H1 (cell line): ENCODE data around the gene SLC22A23. TPM values are rescaled to one million over a fixed set of nuclear protein-coding genes. Genes with fewer than 3 reads are reported as not detected.

ENCODE experiments used
- CTCF ChIA-PET: fragments of 300-600 bp; sonication (Branson Sonifier 250); formaldehyde crosslinking; loops from one replicate; lab custom pipeline; 2021; ENCODE audit not compliant: partially characterized antibody; lab: Charles Lee
- POLR2A ChIA-PET: fragments of 300-600 bp; sonication (Branson Sonifier 250); formaldehyde crosslinking; loops from one replicate; lab custom pipeline; 2021; ENCODE audit warnings: inconsistent platforms; ENCODE audit not compliant: partially characterized antibody; lab: Charles Lee
- DNase-seq, 2 experiments: peaks; one replicate each; pipeline versions ENCODE4 v3.0.0 to v3.0.0-alpha.2; 2010 to 2022; ENCODE audit warnings: low spot score in 2 of 2, low read depth in 1 of 2, mixed read lengths in 1 of 2
- FAIRE-seq: peaks from 2 replicates; lab custom pipeline; 2011; peaks lifted over from hg19 to GRCh38; lab: Jason Lieb, UNC
- H2AFZ ChIP-seq: 2 replicates; pipeline ENCODE4 v1.8.1; 2012; ENCODE audit warnings: low read length, inconsistent platforms
- H2AK5ac ChIP-seq: 2 replicates; pipeline ENCODE4 v1.6.1; 2013; ENCODE audit warnings: low read depth, low read length
- H2BK120ac ChIP-seq: replicated peaks from 2 replicates; pipeline ENCODE3; 2013; ENCODE audit warnings: low read depth, low read length, inconsistent platforms
- H2BK12ac ChIP-seq: 2 replicates; pipeline ENCODE4 v1.6.1; 2013; ENCODE audit warnings: low read depth, low read length
- H2BK15ac ChIP-seq: 2 replicates; pipeline ENCODE4 v1.6.1; 2013; ENCODE audit warnings: low read length
- H2BK20ac ChIP-seq: 2 replicates; pipeline ENCODE4 v1.6.1; 2013; ENCODE audit warnings: low read length
- H2BK5ac ChIP-seq: 2 replicates; pipeline ENCODE4 v1.6.1; 2013; ENCODE audit warnings: low read depth, low read length
- H3K14ac ChIP-seq: 2 replicates; pipeline ENCODE4 v1.6.1; 2013; ENCODE audit warnings: inconsistent platforms; ENCODE audit not compliant: insufficient read length
- H3K18ac ChIP-seq: 2 replicates; pipeline ENCODE4 v1.6.1; 2013; ENCODE audit warnings: low read length; ENCODE audit errors: extremely low read depth
- H3K23ac ChIP-seq: 2 replicates; pipeline ENCODE4 v1.6.1; 2013; ENCODE audit warnings: inconsistent platforms; ENCODE audit not compliant: insufficient read length
- H3K23me2 ChIP-seq: 2 replicates; pipeline ENCODE4 v1.6.1; 2013; ENCODE audit warnings: low read depth, low read length
- H3K27ac ChIP-seq: 2 replicates; pipeline ENCODE4 v1.6.1; 2011; ENCODE audit warnings: low read depth, low read length, inconsistent platforms
- H3K27me3 ChIP-seq, 4 experiments: replicated peaks in 1 of 4; 1 replicate in 1 of 4; 2 replicates in 3 of 4; pipeline versions ENCODE4 v1.6.1 to v1.8.1; 2011 to 2013; ENCODE audit warnings: low read length in 3 of 4, mild to moderate bottlenecking in 3 of 4, inconsistent platforms in 2 of 4, mixed read lengths in 2 of 4, moderate library complexity in 1 of 4; ENCODE audit not compliant: control insufficient read depth in 3 of 4, insufficient read depth in 3 of 4; ENCODE audit errors: extremely low read depth in 1 of 4
- H3K36me3 ChIP-seq, 4 experiments: 2 replicates each; pipeline versions ENCODE4 v1.6.1 to v1.8.1; 2011 to 2013; ENCODE audit warnings: mild to moderate bottlenecking in 4 of 4, low read length in 3 of 4, moderate library complexity in 2 of 4, control low read depth in 1 of 4, inconsistent platforms in 1 of 4; ENCODE audit not compliant: insufficient read depth in 4 of 4, control insufficient read depth in 2 of 4
- H3K4ac ChIP-seq: replicated peaks from 2 replicates; pipeline ENCODE3; 2013; ENCODE audit warnings: low read length, low read depth, mixed read lengths, inconsistent platforms; ENCODE audit not compliant: insufficient read length
- H3K4me1 ChIP-seq, 4 experiments: replicated peaks in 1 of 4; 1 replicate in 1 of 4; 2 replicates in 3 of 4; pipeline versions ENCODE4 v1.6.1 to v1.8.1; 2011 to 2013; ENCODE audit warnings: low read length in 3 of 4, inconsistent platforms in 2 of 4, mixed read lengths in 1 of 4; ENCODE audit not compliant: insufficient read depth in 4 of 4, control insufficient read depth in 3 of 4
- H3K4me2 ChIP-seq, 2 experiments: 2 replicates each; pipeline versions ENCODE4 v1.6.1 to v1.8.1; 2011 to 2013; ENCODE audit warnings: low read depth in 2 of 2, low read length in 2 of 2, control low read depth in 1 of 2, inconsistent platforms in 1 of 2, mild to moderate bottlenecking in 1 of 2; ENCODE audit not compliant: insufficient read depth in 1 of 2
- H3K4me3 ChIP-seq, 4 experiments: fragments of 200-600, 300-600 bp in 1 of 4; sonication (generic), shearing (Covaris generic), sonication (Bioruptor Twin) in 1 of 4; 2 replicates each; pipeline versions ENCODE4 v1.5.1 to v1.8.1; 2011 to 2016; ENCODE audit warnings: low read length in 4 of 4, low read depth in 3 of 4, control low read depth in 2 of 4, inconsistent platforms in 2 of 4, mild to moderate bottlenecking in 2 of 4, mixed read lengths in 1 of 4, moderate library complexity in 1 of 4; ENCODE audit not compliant: insufficient read depth in 2 of 4; ENCODE audit errors: extremely low read depth in 1 of 4
- H3K56ac ChIP-seq: replicated peaks from 2 replicates; pipeline ENCODE3; 2013; ENCODE audit warnings: low read depth, mild to moderate bottlenecking, mixed read lengths, low read length, inconsistent platforms; ENCODE audit not compliant: insufficient read length
- H3K79me1 ChIP-seq: 2 replicates; pipeline ENCODE4 v1.6.1; 2013; ENCODE audit warnings: low read depth, low read length, control low read depth
- H3K79me2 ChIP-seq, 2 experiments: 2 replicates each; pipeline versions ENCODE4 v1.6.1 to v1.8.1; 2012 to 2013; ENCODE audit warnings: low read length in 2 of 2, mild to moderate bottlenecking in 2 of 2, inconsistent platforms in 1 of 2; ENCODE audit not compliant: insufficient read depth in 2 of 2, control insufficient read depth in 1 of 2
- H3K9ac ChIP-seq, 4 experiments: replicated peaks in 1 of 4; 1 replicate in 1 of 4; 2 replicates in 3 of 4; pipeline versions ENCODE4 v1.6.1 to v1.8.1; 2011 to 2013; ENCODE audit warnings: low read depth in 3 of 4, low read length in 3 of 4, control low read depth in 2 of 4, mild to moderate bottlenecking in 2 of 4, moderate library complexity in 2 of 4, inconsistent platforms in 1 of 4; ENCODE audit errors: extremely low read depth in 1 of 4
- H3K9me3 ChIP-seq, 2 experiments: 2 replicates each; pipeline versions ENCODE4 v1.6.1 to v1.8.1; 2012 to 2013; ENCODE audit warnings: mild to moderate bottlenecking in 2 of 2, moderate library complexity in 2 of 2, control low read depth in 1 of 2, inconsistent platforms in 1 of 2, low read depth in 1 of 2, low read length in 1 of 2, mixed read lengths in 1 of 2; ENCODE audit not compliant: insufficient read depth in 2 of 2
- H4K20me1 ChIP-seq, 2 experiments: replicated peaks in 1 of 2; 2 replicates each; pipeline versions ENCODE3 to v1.8.1; 2011 to 2013; ENCODE audit warnings: inconsistent platforms in 2 of 2, low read length in 2 of 2, mild to moderate bottlenecking in 1 of 2; ENCODE audit not compliant: insufficient read depth in 2 of 2, control insufficient read depth in 1 of 2
- H4K5ac ChIP-seq: 2 replicates; pipeline ENCODE4 v1.6.1; 2013; ENCODE audit warnings: low read length, low read depth, mixed read lengths, inconsistent platforms; ENCODE audit not compliant: insufficient read length
- H4K8ac ChIP-seq: 2 replicates; pipeline ENCODE4 v1.8.0; 2013; ENCODE audit warnings: mild to moderate bottlenecking, moderate library complexity, low read length, inconsistent platforms; ENCODE audit not compliant: insufficient read depth; ENCODE audit errors: extremely low read depth
- H4K91ac ChIP-seq: replicated peaks from 2 replicates; pipeline ENCODE3; 2013; ENCODE audit warnings: low read length, mixed read lengths, inconsistent platforms; ENCODE audit not compliant: insufficient read length
- CBX8 ChIP-seq: fragments of 300-800, 300-1000 bp; sonication (generic); IDR thresholded peaks from 2 replicates; pipeline ENCODE4 v1.7.1; 2016; ENCODE audit warnings: low read depth, low read length, borderline replicate concordance
- TEAD4 ChIP-seq: IDR thresholded peaks from 2 replicates; pipeline ENCODE4 v1.6.1; 2012; ENCODE audit warnings: low read depth, low read length, inconsistent platforms, mixed read lengths
- WGBS, 2 experiments: shearing (Covaris generic) in 1 of 2; methylation state at CpG; one replicate each; pipeline versions ENCODE4 v1.1.6 to v1.1.7; 2013 to 2015; ENCODE audit warnings: low lambda C conversion rate in 2 of 2, mixed read lengths in 2 of 2, inconsistent platforms in 1 of 2, low coverage in 1 of 2, missing lambda C conversion rate in 1 of 2; ENCODE audit not compliant: insufficient replicate concordance in 2 of 2, insufficient coverage in 1 of 2, insufficient read length in 1 of 2; ENCODE audit errors: extremely low coverage in 1 of 2, missing lambda C conversion rate in 1 of 2; 5-methylcytosine and 5-hydroxymethylcytosine counted together
- polyA plus RNA-seq, 7 experiments: library from polyadenylated mRNA; depleted of rRNA in 3 of 7; stranded (reverse) in 5 of 7; unstranded in 2 of 7; fragments of >200 nt in 5 of 7; fragments of 200-250 nt in 2 of 7; gene quantifications; 1 replicate in 5 of 7; 2 replicates in 1 of 7; 4 replicates in 1 of 7; pipeline versions ENCODE4 v1.2.1 to v1.2.3, GENCODE V29; 2011 to 2013; ENCODE audit warnings: missing spikeins in 2 of 7, mixed read lengths in 2 of 7
- total RNA-seq: library from RNA; stranded (reverse); fragmentation: NEBNext Ultra II Directional; extraction: Animal tissue kit (Norgen Biotek cat#: 25700); gene quantifications from 2 replicates; pipeline ENCODE4 v1.2.1, GENCODE V29; 2021

The SLC22A23 gene
- total and polyA plus RNA-seq, 2 of the 8 experiments (the other 6 are each of a cell fraction or from before 2014, with no cell fraction given), result 9.9 to 38.4 TPM

- no peak overlapping the region for H3K18ac ChIP-seq
- peak overlapping the region; percentile 98 to 99 for H3K4me2 ChIP-seq
- H4K20me1 ChIP-seq, result peaks cover 17 to 21% of the 10 kb centered on the region in 2 experiments
- H3K9ac ChIP-seq, result peak overlapping the region in 1 of 4 experiments; percentile 73; a peak in 1 of 7 replicates
- no peak overlapping the region for H3K4ac ChIP-seq
- peaks cover 22% of the 10 kb centered on the region for H3K23me2 ChIP-seq
- no peak overlapping the region for H2BK20ac ChIP-seq
- H3K27ac ChIP-seq, result no peak overlapping the region
- no peak overlapping the region for H2BK15ac ChIP-seq
- no peak overlapping the region for H4K91ac ChIP-seq
- FAIRE-seq (no peak), DNase-seq (no peak)
- H2BK120ac ChIP-seq, result no peak overlapping the region
- 1% methylated on average over 30 of the region's 89 CpGs; no CpG with 5 or more reads in 1 of the 2 experiments for WGBS, 2 experiments
- ChIA-PET POLR2A (no interaction called here), CTCF (interaction anchor here (0.9 to 7.0 kb wide), 3 partner anchors 33 to 42 kb away, joined by 3 to 64 read pairs (median 5); no protein-coding TSS in a partner anchor)
- H3K36me3 ChIP-seq, result no peaks in the 10 kb centered on the region
- peaks cover 5 to 44% of the 10 kb centered on the region in 2 experiments; a peak in 3 of 4 replicates for H3K79me2 ChIP-seq
- peaks cover 2 to 25% (median 13%) of the 10 kb centered on the region in 4 experiments; a peak in 6 of 7 replicates for H3K27me3 ChIP-seq
- H3K56ac ChIP-seq, result no peak overlapping the region
- H3K23ac ChIP-seq, result no peak overlapping the region
- no peak overlapping the region for H2AFZ ChIP-seq
- H3K4me3 ChIP-seq, result peak overlapping the region; percentile 57 to 72 (median 64)
- no peak overlapping the region for H2AK5ac ChIP-seq
- peaks cover 7 to 27% (median 23%) of the 10 kb centered on the region in 4 experiments for H3K4me1 ChIP-seq
- H2BK5ac ChIP-seq, result no peak overlapping the region
- no peaks in the 10 kb centered on the region for H3K9me3 ChIP-seq
- H4K8ac ChIP-seq, result no peak overlapping the region
- H3K79me1 ChIP-seq, result peaks cover 4% of the 10 kb centered on the region; the same call in 1 of the 2 replicates
- H3K14ac ChIP-seq, result no peak overlapping the region
- H2BK12ac ChIP-seq, result no peak overlapping the region
- H4K5ac ChIP-seq, result no peak overlapping the region
- TF ChIP-seq TEAD4 (no peak), CBX8 (no peak)
These were observed 404 bp downstream of the SLC22A23 start for GRCh38 chr6:3456395-3456897.
